Cerebellar cortex (tissue), 1 donor: ENCODE data around the gene MKNK1.
A peak's percentile ranks its signal among the peaks of the same experiment; 100 is the strongest.

Experiments used
- DNase-seq: peaks from one replicate; pipeline ENCODE4 v3.0.0-alpha.2; 2015; ENCODE audit warnings: low spot score

Gene MKNK1

DNA sequence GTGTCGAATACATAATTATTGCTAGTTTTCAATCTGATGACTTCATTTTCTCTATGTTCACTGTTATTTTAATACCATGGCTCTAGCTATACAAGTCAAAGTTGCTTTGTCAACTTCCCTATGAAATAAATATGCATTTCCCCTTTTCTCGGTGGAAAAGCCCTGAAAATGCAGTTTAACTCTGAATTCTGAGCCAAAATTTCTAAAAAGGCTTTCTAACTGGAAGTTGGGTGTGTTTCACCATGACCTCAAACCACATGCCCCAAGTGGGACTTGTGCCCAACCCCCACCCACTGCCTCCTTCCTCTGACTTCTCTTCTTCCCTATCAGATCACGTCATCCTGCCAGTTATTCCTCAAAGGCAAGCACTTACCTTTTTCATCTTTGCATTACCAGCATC lies 8.9 kb downstream of the MKNK1 start:
- no peak for DNase-seq

DNA sequence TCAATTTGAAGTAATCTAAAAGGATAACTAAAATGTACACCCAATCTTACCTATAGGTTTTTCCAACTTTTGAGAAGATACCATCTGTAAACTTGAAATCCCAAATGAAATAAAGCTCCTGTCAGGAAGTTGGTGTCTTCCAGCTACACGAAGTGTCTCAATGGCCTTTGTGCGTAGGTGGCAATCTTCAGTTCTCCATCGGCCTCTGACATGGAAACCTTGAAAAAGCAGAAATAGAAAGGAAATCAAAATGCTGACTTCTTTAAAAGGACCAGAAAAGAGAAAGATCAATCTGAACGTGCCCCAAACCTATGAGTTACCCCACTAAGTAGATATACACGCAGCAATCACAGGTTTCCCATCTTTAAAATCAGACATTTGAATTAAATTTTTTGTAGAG lies 10.0 kb downstream of the MKNK1 start:
- DNase-seq = no peak

DNA sequence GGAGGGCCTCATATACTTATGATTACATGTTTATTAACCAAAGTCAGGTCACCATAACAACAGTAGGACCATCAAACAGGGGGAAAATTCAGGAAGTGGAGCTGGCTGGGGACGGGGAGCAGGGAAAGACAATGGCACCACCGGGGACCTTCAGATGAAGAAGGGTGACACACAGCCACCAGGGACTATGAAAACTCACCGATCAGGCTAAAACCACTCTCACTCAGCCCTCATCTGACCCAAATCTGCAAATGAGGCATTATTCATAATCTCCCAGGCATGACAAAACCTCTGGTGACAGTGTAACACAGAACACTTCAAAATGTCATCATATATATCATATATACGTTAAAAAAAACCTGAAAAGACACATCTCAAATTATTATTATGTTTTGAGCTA lies 11.2 kb downstream of the MKNK1 start:
- no peak for DNase-seq

DNA sequence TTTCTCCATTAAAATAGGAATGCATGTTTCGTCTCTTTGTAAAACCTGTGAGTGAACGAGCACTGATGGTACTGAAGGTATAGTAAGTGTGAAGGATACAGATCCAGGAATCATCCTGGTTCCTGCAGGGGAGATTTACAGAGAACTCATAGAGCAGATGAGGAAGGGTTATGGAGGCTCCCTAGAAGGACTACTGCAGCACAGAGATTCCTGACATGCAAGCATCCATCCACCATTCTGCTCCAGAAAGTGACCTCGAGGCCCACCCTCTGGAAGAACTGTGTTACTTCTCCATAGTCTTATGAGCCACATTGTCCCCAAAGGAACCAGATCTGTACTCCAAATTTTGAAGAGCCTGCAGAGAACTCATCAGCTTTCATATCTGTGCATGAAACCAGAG lies 14.5 kb downstream of the MKNK1 start:
- DNase-seq = no peak

DNA sequence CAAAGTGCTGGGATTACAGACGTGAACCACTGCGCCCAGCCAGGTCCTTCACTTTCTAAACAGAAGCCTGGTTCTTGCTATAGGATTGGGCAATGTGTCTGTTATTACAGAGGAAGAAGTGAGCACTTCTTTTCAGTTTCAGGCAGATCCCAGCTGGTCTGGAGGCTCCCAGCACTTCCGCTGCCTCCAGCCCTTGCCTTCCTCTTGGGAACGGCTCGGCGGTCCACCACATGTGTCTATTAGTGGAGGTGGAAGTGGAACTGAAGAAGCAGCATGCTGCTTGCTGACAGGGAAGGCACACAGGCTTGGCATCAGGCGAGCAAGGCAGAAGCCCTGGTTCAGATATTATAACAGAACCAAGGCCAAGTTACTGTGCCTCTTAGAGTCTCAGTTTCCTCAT lies 17.0 kb downstream of the MKNK1 start:
- DNase-seq = no peak

DNA sequence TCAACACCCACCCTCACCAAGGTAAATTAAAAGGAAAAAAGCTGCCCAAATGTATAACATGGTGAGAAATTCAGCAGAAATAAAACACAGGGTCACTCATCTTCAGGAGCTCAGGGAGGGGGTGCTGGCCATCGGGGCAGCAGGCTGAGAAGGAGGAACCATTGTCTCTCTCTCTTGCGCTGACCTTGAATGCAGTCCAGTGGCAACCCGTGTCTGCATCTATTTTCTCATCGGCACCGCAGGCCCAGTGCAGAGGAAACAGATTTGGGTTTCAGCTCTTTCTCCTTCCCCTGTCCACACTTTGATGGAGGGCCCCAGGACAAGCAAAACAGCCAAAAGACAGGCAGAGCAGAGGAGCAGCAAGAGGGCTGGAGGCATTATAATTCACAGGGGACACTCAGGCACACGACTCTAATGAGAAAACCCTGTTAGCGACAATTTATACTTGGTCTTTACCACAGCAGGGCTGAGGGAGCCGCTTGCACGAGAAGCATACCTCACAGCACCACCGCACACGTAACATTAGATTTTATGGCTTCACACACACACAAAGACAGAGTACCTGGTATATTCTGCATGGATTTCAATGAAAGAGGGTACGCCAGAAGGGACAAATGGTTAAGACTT lies 18.6 kb downstream of the MKNK1 start:
- no peak for DNase-seq

DNA sequence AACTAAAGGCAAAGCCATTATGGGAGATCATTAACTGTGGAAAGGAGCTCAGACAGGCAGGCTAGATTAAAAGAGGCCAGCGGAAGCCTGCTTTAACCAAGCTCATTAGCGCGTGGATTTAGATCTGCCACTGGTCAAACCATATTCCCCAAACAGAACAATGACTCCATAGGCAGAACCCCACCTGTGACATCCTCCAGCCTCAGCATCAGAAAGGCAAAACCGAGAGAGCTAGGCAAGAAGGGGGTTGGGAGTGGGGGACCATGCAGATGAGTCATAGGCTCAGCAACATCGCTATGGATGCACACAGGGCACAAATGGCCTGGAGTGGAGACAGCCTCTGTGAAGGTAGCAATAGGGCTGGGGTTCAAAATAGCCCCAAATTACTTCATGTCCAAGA lies 20.6 kb downstream of the MKNK1 start:
- DNase-seq = no peak

DNA sequence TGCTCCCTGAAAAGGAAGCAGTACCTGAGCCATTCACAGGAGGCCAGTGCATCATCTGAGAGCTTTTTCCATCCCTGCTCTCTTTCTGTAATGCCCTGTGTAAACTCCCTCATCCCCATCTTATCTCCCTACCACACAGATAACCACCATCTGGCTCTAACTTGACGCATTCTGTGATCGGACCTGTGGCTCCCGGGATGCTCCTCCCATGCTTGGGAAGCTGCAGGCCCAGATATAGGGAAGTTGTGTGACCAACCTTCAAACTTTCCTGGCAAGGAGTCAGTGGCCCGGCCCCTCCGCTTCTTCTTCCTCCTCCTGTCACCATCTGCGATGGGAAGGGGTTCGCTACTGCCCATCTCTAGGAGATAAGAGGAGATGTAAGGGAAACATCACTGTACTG lies 21.1 kb downstream of the MKNK1 start:
- DNase-seq = no peak

DNA sequence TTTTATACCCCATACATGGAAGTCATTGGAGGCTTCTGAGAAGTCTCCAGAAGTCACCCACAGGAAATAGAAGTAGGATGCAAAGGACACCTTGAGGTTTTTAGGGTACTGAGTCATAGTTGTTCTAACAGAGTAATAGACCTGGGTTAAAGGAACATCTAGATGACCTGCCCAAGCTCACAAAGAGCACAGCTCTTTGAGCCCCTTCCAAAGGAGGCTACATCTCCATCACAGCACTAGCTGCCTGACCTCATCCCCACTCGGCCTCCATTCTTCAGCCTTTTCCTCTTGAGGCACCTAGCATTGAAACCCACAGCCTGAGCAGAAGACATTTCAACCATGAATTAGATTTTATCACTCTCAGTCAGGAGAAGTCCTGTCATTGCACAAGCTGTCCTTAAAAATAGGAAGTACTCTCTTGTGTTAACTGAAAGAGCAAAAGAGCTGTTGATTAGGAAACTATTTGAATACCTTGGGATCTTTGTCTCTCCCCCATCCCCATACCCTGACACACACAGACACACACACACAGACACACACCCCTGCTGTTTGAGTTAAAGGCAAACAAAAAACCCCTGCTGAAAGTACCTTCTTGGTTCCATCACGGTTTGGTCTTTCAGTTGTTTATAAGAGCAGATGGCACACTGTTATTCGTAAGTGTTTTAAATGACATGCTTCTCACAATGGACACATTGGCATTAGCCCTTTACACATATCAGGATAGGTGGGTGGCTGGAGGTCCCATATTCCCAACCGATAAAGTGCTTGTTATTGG lies 22.2 kb downstream of the MKNK1 start:
- DNase-seq = no peak

DNA sequence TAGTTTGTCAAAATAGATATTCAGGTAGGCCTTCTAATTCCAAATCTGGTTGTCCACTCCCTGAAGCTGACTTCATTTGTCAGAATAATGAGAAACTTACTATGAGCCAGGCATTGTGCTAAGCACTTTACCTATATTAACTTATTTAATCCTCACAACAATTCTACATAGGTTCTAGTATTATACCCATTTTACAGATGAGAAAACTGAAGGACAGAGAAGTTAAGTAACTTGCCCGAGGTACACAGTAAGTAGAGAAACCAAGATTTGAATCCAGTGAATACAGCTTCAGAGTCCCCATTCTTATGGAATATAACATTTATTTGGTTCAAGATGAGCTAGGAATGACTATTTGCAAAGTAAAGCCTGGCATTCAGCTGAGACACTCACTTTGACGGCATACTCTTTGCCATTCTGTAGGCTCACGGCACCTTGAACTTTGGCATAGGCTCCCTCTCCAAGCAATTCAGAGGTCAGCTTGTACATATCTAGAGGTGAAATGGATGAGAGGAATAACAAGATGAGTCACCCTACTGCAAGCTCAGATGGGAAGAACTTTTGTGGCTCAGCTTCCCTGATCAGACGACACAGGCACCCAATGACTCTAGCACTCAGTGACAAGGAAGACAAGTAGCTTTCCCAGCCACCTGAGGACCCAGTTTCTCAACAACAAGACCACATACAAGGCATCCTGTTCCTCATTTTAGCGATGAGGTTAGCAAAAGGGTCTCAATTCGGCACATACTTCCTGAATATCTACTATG lies 23.7 kb downstream of the MKNK1 start:
- no peak for DNase-seq

DNA sequence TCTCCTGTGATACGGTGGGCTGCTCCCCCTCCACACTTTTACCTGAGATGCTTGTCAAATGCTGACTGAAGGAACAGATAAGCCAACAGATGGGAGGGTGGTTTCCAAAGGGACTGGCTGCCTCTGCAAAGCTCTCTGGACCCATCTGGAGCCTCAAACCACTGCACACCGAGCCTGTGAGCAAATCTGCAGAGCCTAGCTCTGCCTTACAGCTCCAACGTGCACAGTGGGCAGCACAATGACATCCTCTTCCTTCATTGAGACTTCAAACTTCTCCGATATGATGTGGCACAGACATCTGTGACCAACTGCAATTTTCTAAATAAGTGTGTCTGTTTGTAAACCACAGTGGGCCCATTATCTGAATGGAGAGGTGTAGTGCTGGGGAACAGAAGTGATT lies 26.4 kb downstream of the MKNK1 start:
- DNase-seq = no peak

DNA sequence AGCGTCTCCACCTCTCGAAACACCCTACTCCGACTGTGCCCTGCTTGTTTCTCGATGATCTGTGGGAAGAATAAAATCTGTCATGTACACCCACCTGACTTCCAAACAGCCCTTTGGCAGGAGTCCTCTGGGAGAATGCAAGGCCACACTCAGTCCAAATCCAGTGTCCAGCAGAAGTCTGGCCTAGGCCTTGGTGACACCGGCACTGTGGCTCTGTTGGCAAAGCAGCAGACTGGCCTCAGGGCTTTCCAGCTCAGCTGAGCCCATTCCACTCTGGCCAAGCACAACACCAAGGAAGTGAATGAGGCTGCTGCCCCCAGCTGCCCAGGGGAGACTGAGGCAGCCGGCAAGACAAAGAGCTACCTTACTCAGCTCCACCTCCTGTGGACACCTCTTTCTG lies 27.5 kb downstream of the MKNK1 start:
- DNase-seq = peak; percentile 6

DNA sequence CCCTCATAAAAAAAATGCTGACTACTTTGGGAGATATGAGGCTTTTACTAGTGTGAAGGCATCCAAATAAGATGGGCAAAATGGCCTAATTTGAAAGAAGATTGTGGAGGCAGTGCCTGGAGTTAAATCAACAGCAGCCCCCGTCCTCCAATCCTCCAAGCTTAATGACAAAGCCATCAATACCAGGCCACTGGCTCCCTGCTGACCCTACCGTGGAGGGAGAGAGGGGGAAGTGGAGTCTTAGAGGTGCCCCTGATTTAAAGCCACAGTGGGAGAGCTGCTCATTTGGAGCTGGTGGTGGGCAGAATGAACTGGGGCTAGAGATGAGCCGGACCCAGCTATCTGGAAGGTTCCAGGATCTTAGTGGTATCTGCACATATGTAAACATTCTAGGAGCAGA lies 28.3 kb downstream of the MKNK1 start:
- no peak for DNase-seq

DNA sequence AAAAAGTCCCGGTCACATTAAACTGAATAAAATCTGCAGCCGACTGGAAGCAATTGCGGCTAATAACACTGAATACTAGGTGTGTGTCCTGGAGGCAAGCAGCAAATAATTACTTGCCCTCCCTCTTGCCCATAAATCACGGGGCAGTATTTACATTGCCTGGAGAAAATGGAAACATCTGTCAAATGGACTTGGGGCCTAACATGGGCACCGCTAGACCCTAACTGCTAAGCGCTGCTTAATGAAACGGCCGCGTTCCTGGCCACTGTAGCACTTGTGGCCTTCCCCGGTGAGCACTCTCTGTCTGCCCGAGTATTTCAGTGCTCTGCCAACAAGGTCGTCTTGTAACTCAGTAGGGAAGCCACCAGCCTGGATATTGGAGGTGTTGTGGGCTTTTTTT lies 28.8 kb downstream of the MKNK1 start:
- peak; percentile 66 for DNase-seq

DNA sequence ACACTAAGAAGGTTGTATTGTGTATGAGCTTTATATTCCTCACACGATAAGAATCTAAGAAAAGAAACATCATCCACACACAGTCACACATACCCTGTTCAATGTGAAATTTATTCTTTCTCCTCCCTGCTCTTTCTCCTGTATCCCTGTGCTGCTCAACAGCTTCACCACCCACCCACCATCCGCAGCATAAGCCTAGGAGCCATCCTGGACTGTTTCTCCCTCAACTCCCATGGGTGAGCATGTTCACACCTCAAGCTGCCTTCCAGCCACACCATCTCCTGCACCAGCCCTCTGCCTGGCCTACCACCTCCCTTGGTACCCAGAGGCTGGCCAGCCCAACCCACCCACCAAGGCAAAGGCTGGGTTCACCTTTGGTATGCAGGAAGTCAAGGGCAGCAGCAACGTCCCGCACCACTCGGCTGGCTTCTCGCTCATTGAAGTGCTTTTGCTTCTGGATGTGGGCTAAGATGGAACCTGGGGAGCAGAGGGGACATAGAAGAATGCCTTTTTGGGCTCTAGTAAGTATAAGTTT lies 32.3 kb downstream of the MKNK1 start:
- no peak for DNase-seq

DNA sequence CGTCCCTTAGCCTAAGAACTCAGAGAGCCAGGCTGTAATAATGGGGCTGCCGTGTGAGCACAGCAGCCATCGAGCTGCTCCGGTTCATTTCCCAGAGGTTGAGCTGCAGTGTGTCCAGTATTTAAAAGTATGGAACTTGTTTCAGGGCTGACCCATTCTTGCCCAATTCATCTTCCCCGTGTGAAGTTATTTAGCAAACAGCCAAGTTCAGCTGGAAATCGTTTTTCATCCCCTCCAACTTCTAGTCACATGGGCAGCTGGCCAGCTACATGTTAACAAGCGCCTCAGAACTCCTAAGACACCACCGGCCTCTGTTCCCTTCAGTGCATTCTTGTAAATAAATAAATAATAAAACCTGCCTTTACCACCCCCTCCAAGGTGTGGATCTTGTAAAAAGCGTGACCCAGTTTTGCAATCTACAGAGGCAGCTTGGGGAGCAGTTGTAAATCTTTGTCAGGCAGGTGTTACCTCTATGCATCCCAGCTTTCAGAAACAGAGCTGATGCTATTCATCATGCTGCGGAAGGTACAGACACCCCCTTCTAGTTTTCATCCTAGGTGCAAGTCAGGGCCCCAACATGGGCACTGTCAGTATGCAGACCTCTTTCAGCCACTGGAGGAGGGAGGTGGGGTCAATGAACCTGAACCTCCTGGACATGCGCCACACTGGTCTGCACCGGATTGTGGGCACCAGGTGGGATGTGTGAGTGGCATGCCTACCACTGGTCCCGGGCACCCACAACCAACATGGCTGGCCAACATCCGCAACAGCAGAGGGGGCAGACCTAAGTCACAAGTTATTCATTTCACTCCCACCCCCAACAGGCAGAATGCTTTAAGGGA lies 34.0 kb downstream of the MKNK1 start:
- DNase-seq = no peak

DNA sequence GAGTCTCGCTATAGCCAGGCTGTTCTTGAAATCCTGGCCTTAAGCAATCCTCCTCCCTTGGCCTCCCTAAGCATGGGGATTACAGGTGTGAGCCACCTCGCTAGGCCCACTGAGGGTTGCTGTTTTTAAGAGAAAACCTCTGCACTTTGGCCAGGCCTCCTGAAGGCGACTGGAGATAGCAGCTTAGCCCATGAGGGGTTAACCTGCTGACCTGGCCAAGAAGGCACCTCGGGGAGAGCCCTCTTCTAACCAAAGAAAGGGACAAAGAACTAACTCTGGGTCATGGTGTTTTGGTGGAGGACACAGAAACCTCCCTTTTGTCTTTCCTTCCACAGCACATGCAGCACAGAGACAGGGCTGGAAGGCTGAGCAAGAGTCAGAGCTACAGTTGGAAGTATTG lies 35.0 kb downstream of the MKNK1 start:
- DNase-seq = no peak

DNA sequence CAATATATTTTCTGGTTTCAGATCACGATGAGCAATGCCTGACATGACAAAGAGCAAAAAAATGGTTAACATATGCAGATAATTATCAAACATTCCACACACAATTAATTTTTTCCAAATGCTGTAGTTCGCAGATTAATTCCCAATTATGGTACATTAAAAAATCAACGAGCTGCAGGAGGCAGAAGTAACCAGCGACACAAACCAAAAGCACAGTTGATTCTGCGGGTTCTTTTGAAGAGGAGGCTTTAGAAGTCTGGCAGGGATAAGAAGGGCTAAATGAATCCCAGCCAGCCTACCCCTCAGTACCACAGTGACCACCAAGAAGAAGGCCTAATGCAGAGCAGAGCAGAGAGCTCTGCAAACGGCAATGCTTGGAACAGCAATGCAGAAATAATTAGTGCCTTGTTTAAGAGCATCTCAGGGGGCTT lies 35.6 kb downstream of the MKNK1 start:
- no peak for DNase-seq

DNA sequence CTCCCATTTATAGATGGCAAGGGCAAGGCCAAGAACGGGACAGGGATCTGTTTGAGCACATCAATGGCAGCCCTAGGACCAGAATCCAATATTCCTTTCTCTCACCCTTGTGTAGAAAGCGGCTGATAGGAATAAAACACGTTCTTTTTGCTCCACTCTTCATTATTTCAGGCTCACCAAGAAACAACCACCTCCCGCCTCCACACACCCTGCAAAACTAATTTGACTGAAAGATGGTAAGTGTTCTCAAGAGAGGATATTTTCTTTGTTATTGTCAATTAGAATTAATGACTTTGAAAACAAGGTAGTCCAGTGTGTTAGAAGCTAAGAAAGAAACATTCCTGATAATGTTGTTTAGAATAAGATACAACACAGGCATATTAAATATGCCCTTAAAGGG lies 40.7 kb downstream of the MKNK1 start:
- no peak for DNase-seq

DNA sequence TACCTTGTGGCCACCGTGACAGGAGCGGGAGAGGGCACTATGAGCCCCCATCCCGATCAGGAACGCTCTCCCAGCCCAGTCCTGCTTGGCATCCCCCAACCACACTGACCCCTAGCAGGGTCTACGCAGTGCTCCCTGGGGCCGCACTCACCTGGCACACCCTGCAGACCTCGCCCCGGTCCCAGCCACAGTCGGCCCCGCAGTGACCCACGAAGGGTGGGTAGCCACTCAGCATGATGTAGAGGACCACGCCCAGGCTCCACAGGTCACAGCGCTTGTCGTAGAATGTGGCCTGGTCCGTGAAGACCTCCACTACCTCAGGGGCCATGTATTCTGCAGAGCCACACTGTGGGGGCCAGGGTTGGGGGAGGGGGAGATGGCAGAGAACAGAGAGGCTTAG lies 41.6 kb downstream of the MKNK1 start:
- DNase-seq = no peak

DNA sequence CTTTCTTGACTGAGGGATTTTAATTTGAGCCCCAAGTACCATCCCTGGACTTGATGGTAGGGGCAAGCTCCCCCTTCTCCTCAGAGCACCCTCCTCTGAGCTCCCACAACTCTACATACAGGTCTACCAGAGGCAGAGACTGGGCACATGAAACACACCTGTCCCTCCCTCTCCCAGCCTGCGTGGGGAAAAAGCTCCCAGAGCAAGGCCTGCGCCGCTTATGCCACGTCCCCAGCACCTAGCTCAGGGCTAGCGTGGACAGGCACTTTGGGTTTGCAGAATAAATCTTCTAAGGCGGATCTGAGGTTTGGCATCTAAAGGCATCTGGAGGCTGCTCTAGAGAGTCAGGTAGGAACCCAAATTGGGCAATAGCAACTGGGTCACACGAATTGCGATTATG lies 45.1 kb downstream of the MKNK1 start:
- DNase-seq = no peak
